Measurements from ENCODE around the gene SPRED1. TPM values are rescaled to one million over a fixed set of nuclear protein-coding genes. Genes with fewer than 3 reads are reported as not detected.

SPRED1 gene
- total and polyA plus RNA-seq, 2 donors: 5.3 to 7.3 TPM

DNA sequence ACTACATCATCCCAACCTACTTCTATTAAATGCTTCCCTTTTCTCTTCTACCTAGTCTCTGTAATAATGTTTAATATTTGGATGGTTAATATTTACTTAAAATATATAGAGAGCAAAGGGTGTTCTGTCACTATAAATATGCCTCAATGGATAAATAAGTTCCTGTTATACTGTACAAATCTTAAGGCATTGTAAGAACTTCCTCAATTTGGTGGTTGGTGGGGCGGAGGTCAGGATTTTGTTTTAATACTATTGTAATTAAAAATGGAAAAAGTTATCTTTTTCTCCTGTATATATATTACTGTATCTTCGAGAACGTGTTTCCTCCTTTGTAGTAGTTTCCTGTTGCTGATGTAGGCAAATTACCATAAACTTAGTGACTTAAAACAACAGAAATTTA is 41.5 kb downstream of the SPRED1 start:
- no peak overlapping the region for H3K27ac ChIP-seq (ENCODE audit: low read depth in 1 of 2, low read length in 1 of 2)
- H3K27me3 ChIP-seq (ENCODE audit: control insufficient read depth in 2 of 2, insufficient read depth in 1 of 2, low read length in 1 of 2): no peaks in the 10 kb centered on the region
- H3K36me3 ChIP-seq (ENCODE audit: control insufficient read depth in 2 of 2, insufficient read depth in 2 of 2, low read length in 1 of 2): no peaks in the 10 kb centered on the region
- no peaks in the 10 kb centered on the region for H3K9me3 ChIP-seq (ENCODE audit: control insufficient read depth in 2 of 2, insufficient read depth in 1 of 2, low read length in 1 of 2)
- H3K4me3 ChIP-seq (ENCODE audit: low read length in 2 of 2): no peak overlapping the region
- DNase-seq (ENCODE audit: low read depth in 6 of 9, low spot score in 9 of 9): no peak
- WGBS: 33% methylated on average over 3 of the region's 3 CpGs
- no peaks in the 10 kb centered on the region for H3K4me1 ChIP-seq (ENCODE audit: control insufficient read depth in 2 of 2, insufficient read depth in 2 of 2, low read length in 2 of 2)

DNA sequence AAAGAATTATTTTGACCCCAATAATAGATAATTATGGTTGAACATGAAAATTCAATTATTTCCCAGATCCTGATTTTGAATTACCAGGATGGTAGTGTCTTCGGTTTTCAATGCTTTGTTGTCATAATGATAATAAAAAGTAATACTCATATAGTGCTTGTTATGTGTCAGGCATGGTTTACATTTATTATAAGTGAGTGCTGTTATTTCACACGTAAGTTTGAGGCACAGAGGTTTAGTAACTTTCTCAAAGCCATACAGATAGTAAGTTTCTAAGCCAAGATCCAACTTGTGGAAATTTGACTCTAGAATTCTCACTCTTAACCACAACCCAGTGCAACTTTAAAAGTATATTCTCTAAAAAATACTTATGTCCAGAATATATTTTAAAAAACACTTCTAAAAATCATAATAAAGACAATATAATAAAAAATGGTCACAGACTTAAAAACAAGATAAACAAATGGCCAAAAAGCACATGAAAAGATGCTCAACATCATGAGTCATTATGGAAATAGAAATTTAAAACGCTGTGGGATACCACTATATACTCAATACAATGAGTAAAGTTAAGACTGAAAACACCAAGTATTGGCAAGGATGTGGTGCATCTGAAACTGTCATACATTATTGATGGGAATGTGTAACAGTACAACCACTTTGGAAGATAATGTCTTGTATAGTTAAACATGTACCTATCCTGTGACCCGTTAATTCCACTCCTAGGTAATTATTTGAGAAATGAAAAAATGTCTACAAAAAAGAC is 45.2 kb downstream of the SPRED1 start:
- Histone ChIP-seq H3K27ac (ENCODE audit: low read depth in 1 of 2, low read length in 1 of 2) (no peak overlapping the region), H3K36me3 (ENCODE audit: control insufficient read depth in 2 of 2, insufficient read depth in 2 of 2, low read length in 1 of 2) (no peaks in the 10 kb centered on the region), H3K9me3 (ENCODE audit: control insufficient read depth in 2 of 2, insufficient read depth in 1 of 2, low read length in 1 of 2) (no peaks in the 10 kb centered on the region), H3K4me1 (ENCODE audit: control insufficient read depth in 2 of 2, insufficient read depth in 2 of 2, low read length in 2 of 2) (no peaks in the 10 kb centered on the region), H3K4me3 (ENCODE audit: low read length in 2 of 2) (no peak overlapping the region), H3K27me3 (ENCODE audit: control insufficient read depth in 2 of 2, insufficient read depth in 1 of 2, low read length in 1 of 2) (no peaks in the 10 kb centered on the region)
- 85% methylated on average over 4 of the region's 4 CpGs for WGBS
- DNase-seq (ENCODE audit: low read depth in 6 of 9, low spot score in 9 of 9): no peak

- Histone ChIP-seq H3K4me3 (ENCODE audit: low read length in 2 of 2) (no peak overlapping the region), H3K27ac (ENCODE audit: low read depth in 1 of 2, low read length in 1 of 2) (no peak overlapping the region), H3K9me3 (ENCODE audit: control insufficient read depth in 2 of 2, insufficient read depth in 1 of 2, low read length in 1 of 2) (no peaks in the 10 kb centered on the region), H3K4me1 (ENCODE audit: control insufficient read depth in 2 of 2, insufficient read depth in 2 of 2, low read length in 2 of 2) (no peaks in the 10 kb centered on the region), H3K27me3 (ENCODE audit: control insufficient read depth in 2 of 2, insufficient read depth in 1 of 2, low read length in 1 of 2) (no peaks in the 10 kb centered on the region), H3K36me3 (ENCODE audit: control insufficient read depth in 2 of 2, insufficient read depth in 2 of 2, low read length in 1 of 2) (no peaks in the 10 kb centered on the region)
- DNase-seq (ENCODE audit: low read depth in 6 of 9, low spot score in 9 of 9): no peak
- 97% methylated on average over 6 of the region's 6 CpGs for WGBS
These were observed 46.6 kb downstream of the SPRED1 start for GRCh38 chr15:38299216-38299615.

- 93% methylated on average over 2 of the region's 2 CpGs for WGBS
- H3K27ac ChIP-seq (ENCODE audit: low read depth in 1 of 2, low read length in 1 of 2): no peak overlapping the region
- H3K4me3 ChIP-seq (ENCODE audit: low read length in 2 of 2): no peak overlapping the region
- no peak for DNase-seq (ENCODE audit: low read depth in 6 of 9, low spot score in 9 of 9)
- H3K36me3 ChIP-seq (ENCODE audit: control insufficient read depth in 2 of 2, insufficient read depth in 2 of 2, low read length in 1 of 2): no peaks in the 10 kb centered on the region
- H3K9me3 ChIP-seq (ENCODE audit: control insufficient read depth in 2 of 2, insufficient read depth in 1 of 2, low read length in 1 of 2): no peaks in the 10 kb centered on the region
- H3K4me1 ChIP-seq (ENCODE audit: control insufficient read depth in 2 of 2, insufficient read depth in 2 of 2, low read length in 2 of 2): no peaks in the 10 kb centered on the region
- H3K27me3 ChIP-seq (ENCODE audit: control insufficient read depth in 2 of 2, insufficient read depth in 1 of 2, low read length in 1 of 2): no peaks in the 10 kb centered on the region
These were observed 47.8 kb downstream of the SPRED1 start for GRCh38 chr15:38300395-38300794.

- 96% methylated on average over 3 of the region's 3 CpGs for whole genome bisulfite sequencing
- H3K9me3 ChIP-seq (ENCODE audit: control insufficient read depth in 2 of 2, insufficient read depth in 1 of 2, low read length in 1 of 2): no peaks in the 10 kb centered on the region
- H3K36me3 ChIP-seq (ENCODE audit: control insufficient read depth in 2 of 2, insufficient read depth in 2 of 2, low read length in 1 of 2): no peaks in the 10 kb centered on the region
- no peak for DNase-seq (ENCODE audit: low read depth in 6 of 9, low spot score in 9 of 9)
- H3K27ac ChIP-seq (ENCODE audit: low read depth in 1 of 2, low read length in 1 of 2): no peak overlapping the region
- no peaks in the 10 kb centered on the region for H3K4me1 ChIP-seq (ENCODE audit: control insufficient read depth in 2 of 2, insufficient read depth in 2 of 2, low read length in 2 of 2)
- H3K27me3 ChIP-seq (ENCODE audit: control insufficient read depth in 2 of 2, insufficient read depth in 1 of 2, low read length in 1 of 2): no peaks in the 10 kb centered on the region
- no peak overlapping the region for H3K4me3 ChIP-seq (ENCODE audit: low read length in 2 of 2)
These were observed 51.8 kb downstream of the SPRED1 start for GRCh38 chr15:38304481-38304880.

- Histone ChIP-seq H3K4me3 (ENCODE audit: low read length in 2 of 2) (no peak overlapping the region), H3K27ac (ENCODE audit: low read depth in 1 of 2, low read length in 1 of 2) (no peak overlapping the region), H3K27me3 (ENCODE audit: control insufficient read depth in 2 of 2, insufficient read depth in 1 of 2, low read length in 1 of 2) (no peaks in the 10 kb centered on the region), H3K4me1 (ENCODE audit: control insufficient read depth in 2 of 2, insufficient read depth in 2 of 2, low read length in 2 of 2) (no peaks in the 10 kb centered on the region), H3K9me3 (ENCODE audit: control insufficient read depth in 2 of 2, insufficient read depth in 1 of 2, low read length in 1 of 2) (no peaks in the 10 kb centered on the region), H3K36me3 (ENCODE audit: control insufficient read depth in 2 of 2, insufficient read depth in 2 of 2, low read length in 1 of 2) (no peaks in the 10 kb centered on the region)
- WGBS: 95% methylated on average over 2 of the region's 2 CpGs
- DNase-seq (ENCODE audit: low read depth in 6 of 9, low spot score in 9 of 9): no peak
These were observed 54.6 kb downstream of the SPRED1 start for GRCh38 chr15:38307251-38307650.

- peak in 1 of 9 donors; percentile 7 for DNase-seq (ENCODE audit: low read depth in 6 of 9, low spot score in 9 of 9)
- Histone ChIP-seq H3K9me3 (ENCODE audit: control insufficient read depth in 2 of 2, insufficient read depth in 1 of 2, low read length in 1 of 2) (no peaks in the 10 kb centered on the region), H3K27me3 (ENCODE audit: control insufficient read depth in 2 of 2, insufficient read depth in 1 of 2, low read length in 1 of 2) (no peaks in the 10 kb centered on the region), H3K4me3 (ENCODE audit: low read length in 2 of 2) (no peak overlapping the region), H3K4me1 (ENCODE audit: control insufficient read depth in 2 of 2, insufficient read depth in 2 of 2, low read length in 2 of 2) (no peaks in the 10 kb centered on the region), H3K27ac (ENCODE audit: low read depth in 1 of 2, low read length in 1 of 2) (no peak overlapping the region), H3K36me3 (ENCODE audit: control insufficient read depth in 2 of 2, insufficient read depth in 2 of 2, low read length in 1 of 2) (no peaks in the 10 kb centered on the region)
- WGBS: 75% methylated on average over 5 of the region's 5 CpGs
These were observed 55.4 kb downstream of the SPRED1 start for GRCh38 chr15:38307861-38308641.

- H3K27ac ChIP-seq (ENCODE audit: low read depth in 1 of 2, low read length in 1 of 2): no peak overlapping the region
- H3K4me3 ChIP-seq (ENCODE audit: low read length in 2 of 2): no peak overlapping the region
- no peak for DNase-seq (ENCODE audit: low read depth in 6 of 9, low spot score in 9 of 9)
- no peaks in the 10 kb centered on the region for H3K36me3 ChIP-seq (ENCODE audit: control insufficient read depth in 2 of 2, insufficient read depth in 2 of 2, low read length in 1 of 2)
- H3K4me1 ChIP-seq (ENCODE audit: control insufficient read depth in 2 of 2, insufficient read depth in 2 of 2, low read length in 2 of 2): no peaks in the 10 kb centered on the region
- H3K27me3 ChIP-seq (ENCODE audit: control insufficient read depth in 2 of 2, insufficient read depth in 1 of 2, low read length in 1 of 2): no peaks in the 10 kb centered on the region
- 97% methylated on average over 3 of the region's 3 CpGs for WGBS
- no peaks in the 10 kb centered on the region for H3K9me3 ChIP-seq (ENCODE audit: control insufficient read depth in 2 of 2, insufficient read depth in 1 of 2, low read length in 1 of 2)
These were observed 56.2 kb downstream of the SPRED1 start for GRCh38 chr15:38308797-38309196.

DNA sequence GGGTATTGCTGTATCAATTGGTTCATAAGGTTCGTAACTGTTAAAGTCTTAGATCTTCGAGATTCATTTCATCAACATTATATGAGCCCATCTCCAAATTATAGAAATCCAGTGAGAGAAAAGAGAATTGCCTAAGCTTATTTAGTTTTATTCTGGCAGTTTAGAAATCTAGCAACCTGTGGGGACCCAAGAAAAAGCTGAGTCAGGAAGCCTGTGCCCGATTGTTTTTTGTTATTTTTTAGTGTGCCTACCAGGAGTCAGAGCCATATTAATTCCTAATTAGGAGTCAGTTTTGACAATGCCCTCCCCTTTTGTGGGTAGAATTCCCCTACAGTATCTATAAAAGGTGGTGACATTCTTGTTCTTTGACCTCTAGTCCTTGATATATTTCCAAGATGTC is 59.6 kb downstream of the SPRED1 start:
- WGBS: 98% methylated on average over 3 of the region's 3 CpGs
- Histone ChIP-seq H3K27me3 (ENCODE audit: control insufficient read depth in 2 of 2, insufficient read depth in 1 of 2, low read length in 1 of 2) (no peaks in the 10 kb centered on the region), H3K36me3 (ENCODE audit: control insufficient read depth in 2 of 2, insufficient read depth in 2 of 2, low read length in 1 of 2) (no peaks in the 10 kb centered on the region), H3K27ac (ENCODE audit: low read depth in 1 of 2, low read length in 1 of 2) (no peak overlapping the region), H3K4me1 (ENCODE audit: control insufficient read depth in 2 of 2, insufficient read depth in 2 of 2, low read length in 2 of 2) (no peaks in the 10 kb centered on the region), H3K4me3 (ENCODE audit: low read length in 2 of 2) (no peak overlapping the region), H3K9me3 (ENCODE audit: control insufficient read depth in 2 of 2, insufficient read depth in 1 of 2, low read length in 1 of 2) (no peaks in the 10 kb centered on the region)
- DNase-seq (ENCODE audit: low read depth in 6 of 9, low spot score in 9 of 9): no peak

Measured in thymus (tissue), 11 donors.